Subcutaneous abdominal adipose tissue (tissue), 5 donors: Measurements from ENCODE around the gene GAPDHS.

ENCODE experiments used
- H3K27ac ChIP-seq: one replicate; pipeline ENCODE4 v1.7.0; 2013; ENCODE audit warnings: low read depth, mild to moderate bottlenecking, inconsistent platforms, low read length, moderate library complexity
- H3K27me3 ChIP-seq, 5 donors: one replicate each; pipeline ENCODE4 v1.7.0; 2013; ENCODE audit warnings: low read length in 5 of 5, inconsistent platforms in 1 of 5; ENCODE audit not compliant: control insufficient read depth in 5 of 5, insufficient read depth in 4 of 5
- H3K36me3 ChIP-seq, 5 donors: one replicate each; pipeline ENCODE4 v1.7.0; 2013; ENCODE audit warnings: low read length in 5 of 5; ENCODE audit not compliant: control insufficient read depth in 5 of 5, insufficient read depth in 5 of 5
- H3K4me1 ChIP-seq, 5 donors: one replicate each; pipeline ENCODE4 v1.7.0; 2013; ENCODE audit warnings: low read length in 5 of 5, mild to moderate bottlenecking in 3 of 5, moderate library complexity in 1 of 5; ENCODE audit not compliant: control insufficient read depth in 5 of 5, insufficient read depth in 5 of 5
- H3K4me3 ChIP-seq, 5 donors: one replicate each; pipeline ENCODE4 v1.7.0; 2013; ENCODE audit warnings: low read length in 5 of 5, low read depth in 1 of 5
- H3K9ac ChIP-seq, 5 donors: one replicate each; pipeline ENCODE4 v1.7.0; 2013; ENCODE audit warnings: low read length in 5 of 5, mild to moderate bottlenecking in 4 of 5, moderate library complexity in 3 of 5
- H3K9me3 ChIP-seq, 5 donors: one replicate each; pipeline ENCODE4 v1.7.0; 2013; ENCODE audit warnings: low read length in 5 of 5; ENCODE audit not compliant: control insufficient read depth in 5 of 5
- donor health status: healthy.
- donor health status: healthy.
- donor health status: healthy.
- donor health status: healthy.
- donor health status: healthy.

The GAPDHS gene

DNA sequence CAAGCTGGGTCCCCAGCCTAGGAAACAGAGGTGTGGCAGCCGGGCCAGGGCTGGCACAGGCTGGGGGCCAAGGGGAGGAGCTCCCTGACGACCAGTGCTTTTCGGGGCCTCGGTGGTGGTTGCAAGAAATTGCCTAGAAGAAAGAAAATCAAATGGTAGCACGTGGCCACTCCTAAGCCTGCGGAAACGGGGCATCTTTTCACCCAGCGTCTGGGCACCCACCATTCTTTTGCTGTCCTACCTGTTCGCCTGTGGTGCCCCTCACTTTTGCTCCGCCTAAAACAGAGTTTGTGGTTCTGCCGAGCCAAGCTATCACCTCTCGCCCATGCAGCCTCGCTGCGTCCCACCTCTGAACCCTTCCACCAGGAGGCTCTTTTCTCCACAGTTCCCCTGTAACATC lies 35.9 kb upstream of the GAPDHS start:
- H3K36me3 ChIP-seq: no peaks in the 10 kb centered on the region
- H3K9me3 ChIP-seq: no peaks in the 10 kb centered on the region
- H3K9ac ChIP-seq: no peak overlapping the region
- H3K4me3 ChIP-seq: no peak overlapping the region
- H3K27me3 ChIP-seq: peaks cover 0 to 9% (median 7%) of the 10 kb centered on the region in 5 donors
- peaks cover 0 to 8% (median 6%) of the 10 kb centered on the region in 5 donors for H3K4me1 ChIP-seq
- no peak overlapping the region for H3K27ac ChIP-seq

DNA sequence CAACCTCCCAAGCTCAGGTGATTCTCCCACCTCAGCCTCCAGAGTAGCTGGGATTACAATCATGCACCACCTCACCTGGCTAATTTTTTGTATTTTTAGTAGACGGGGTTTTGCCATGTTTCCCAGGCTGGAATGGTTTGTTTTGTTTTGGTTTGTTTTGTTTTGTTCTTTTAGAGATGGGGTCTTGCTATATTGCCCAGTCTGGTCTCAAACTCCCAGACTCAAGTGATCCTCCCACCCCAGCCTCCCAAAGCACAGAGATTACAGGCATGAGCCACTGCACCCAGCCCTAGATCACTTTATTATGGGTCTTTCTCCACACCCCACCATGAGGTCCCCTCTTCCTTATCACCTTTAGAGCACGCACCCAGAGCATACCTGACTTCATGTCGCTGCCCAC lies 35.0 kb upstream of the GAPDHS start:
- Histone ChIP-seq H3K36me3 (no peaks in the 10 kb centered on the region), H3K27me3 (peaks cover 0 to 8% (median 6%) of the 10 kb centered on the region in 5 donors), H3K9me3 (no peaks in the 10 kb centered on the region), H3K4me1 (peaks cover 0 to 8% (median 6%) of the 10 kb centered on the region in 5 donors), H3K4me3 (no peak overlapping the region), H3K9ac (no peak overlapping the region), H3K27ac (no peak overlapping the region)

GRCh38 chr19:35498984-35499527 lies 34.2 kb upstream of the GAPDHS start:
- H3K36me3 ChIP-seq: no peaks in the 10 kb centered on the region
- no peaks in the 10 kb centered on the region for H3K9me3 ChIP-seq
- peaks cover 0 to 8% (median 6%) of the 10 kb centered on the region in 5 donors for H3K4me1 ChIP-seq
- no peak overlapping the region for H3K4me3 ChIP-seq
- no peak overlapping the region for H3K9ac ChIP-seq
- no peak overlapping the region for H3K27ac ChIP-seq
- peaks cover 0 to 9% (median 7%) of the 10 kb centered on the region in 5 donors for H3K27me3 ChIP-seq

- H3K4me1 ChIP-seq: peaks cover 0 to 1% (median 0%) of the 10 kb centered on the region in 5 donors
- H3K9me3 ChIP-seq: no peaks in the 10 kb centered on the region
- no peaks in the 10 kb centered on the region for H3K36me3 ChIP-seq
- H3K27ac ChIP-seq: no peak overlapping the region
- H3K27me3 ChIP-seq: peaks cover 0 to 18% (median 8%) of the 10 kb centered on the region in 5 donors
- H3K9ac ChIP-seq: no peak overlapping the region
- no peak overlapping the region for H3K4me3 ChIP-seq
These were observed 32.6 kb upstream of the GAPDHS start for GRCh38 chr19:35500611-35501010.

DNA sequence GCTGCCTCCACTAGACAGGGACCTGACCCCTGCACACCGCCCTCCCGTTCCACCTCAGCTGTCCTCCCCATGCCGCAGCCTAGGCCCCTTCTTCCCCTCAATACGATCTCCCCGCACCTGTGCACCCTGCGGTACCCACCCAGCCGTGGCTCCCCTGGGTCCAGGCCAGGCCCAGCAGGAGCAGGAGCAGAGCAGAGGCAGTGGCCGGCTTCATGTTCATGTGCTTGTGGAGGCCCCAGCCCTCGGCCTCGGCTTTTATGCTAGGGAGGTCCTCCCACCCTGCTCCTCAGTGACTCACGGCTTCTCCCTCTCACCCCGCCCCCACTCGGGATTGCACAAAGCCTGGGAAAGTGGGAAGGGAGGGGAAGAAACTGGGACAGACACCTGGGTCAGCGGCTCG lies 31.6 kb upstream of the GAPDHS start:
- Histone ChIP-seq H3K9ac (no peak overlapping the region), H3K27me3 (peaks cover 6 to 20% (median 8%) of the 10 kb centered on the region in 5 donors), H3K9me3 (no peaks in the 10 kb centered on the region), H3K4me3 (no peak overlapping the region), H3K36me3 (no peaks in the 10 kb centered on the region), H3K4me1 (no peaks in the 10 kb centered on the region), H3K27ac (no peak overlapping the region)

DNA sequence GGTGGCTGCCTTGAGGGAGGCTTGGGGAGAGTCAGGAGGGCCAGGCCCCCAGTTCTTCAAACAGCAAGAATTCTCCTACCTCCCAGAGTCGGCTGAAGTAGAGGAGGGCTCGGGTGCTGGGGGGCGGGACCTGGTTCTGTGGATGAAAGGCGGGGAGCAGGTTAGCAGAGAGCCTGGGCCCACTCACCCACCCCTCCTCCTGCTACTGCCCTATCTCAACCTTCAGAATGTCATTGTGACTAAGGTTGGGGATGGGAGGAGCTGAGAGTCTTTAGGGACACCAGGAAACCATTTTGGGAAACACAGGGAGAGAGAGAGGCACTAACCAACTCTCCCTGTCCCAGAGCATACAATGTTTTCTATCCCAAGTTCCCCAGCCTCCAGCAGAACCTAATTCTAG lies 30.5 kb upstream of the GAPDHS start:
- no peak overlapping the region for H3K4me3 ChIP-seq
- no peaks in the 10 kb centered on the region for H3K9me3 ChIP-seq
- no peaks in the 10 kb centered on the region for H3K4me1 ChIP-seq
- H3K27me3 ChIP-seq: peaks cover 10 to 30% (median 12%) of the 10 kb centered on the region in 5 donors
- H3K9ac ChIP-seq: no peak overlapping the region
- H3K27ac ChIP-seq: no peak overlapping the region
- no peaks in the 10 kb centered on the region for H3K36me3 ChIP-seq

GRCh38 chr19:35506011-35506410 lies 27.2 kb upstream of the GAPDHS start:
- peaks cover 30 to 42% (median 36%) of the 10 kb centered on the region in 5 donors for H3K27me3 ChIP-seq
- no peak overlapping the region for H3K4me3 ChIP-seq
- H3K4me1 ChIP-seq: peaks cover 0 to 14% (median 11%) of the 10 kb centered on the region in 5 donors
- H3K27ac ChIP-seq: no peak overlapping the region
- H3K9ac ChIP-seq: no peak overlapping the region
- H3K9me3 ChIP-seq: no peaks in the 10 kb centered on the region
- H3K36me3 ChIP-seq: no peaks in the 10 kb centered on the region

GRCh38 chr19:35507561-35507960 lies 25.7 kb upstream of the GAPDHS start:
- no peak overlapping the region for H3K4me3 ChIP-seq
- H3K4me1 ChIP-seq: peaks cover 0 to 14% (median 11%) of the 10 kb centered on the region in 5 donors
- no peak overlapping the region for H3K27ac ChIP-seq
- H3K9ac ChIP-seq: no peak overlapping the region
- peaks cover 36 to 53% (median 37%) of the 10 kb centered on the region in 5 donors for H3K27me3 ChIP-seq
- H3K36me3 ChIP-seq: no peaks in the 10 kb centered on the region
- H3K9me3 ChIP-seq: no peaks in the 10 kb centered on the region

DNA sequence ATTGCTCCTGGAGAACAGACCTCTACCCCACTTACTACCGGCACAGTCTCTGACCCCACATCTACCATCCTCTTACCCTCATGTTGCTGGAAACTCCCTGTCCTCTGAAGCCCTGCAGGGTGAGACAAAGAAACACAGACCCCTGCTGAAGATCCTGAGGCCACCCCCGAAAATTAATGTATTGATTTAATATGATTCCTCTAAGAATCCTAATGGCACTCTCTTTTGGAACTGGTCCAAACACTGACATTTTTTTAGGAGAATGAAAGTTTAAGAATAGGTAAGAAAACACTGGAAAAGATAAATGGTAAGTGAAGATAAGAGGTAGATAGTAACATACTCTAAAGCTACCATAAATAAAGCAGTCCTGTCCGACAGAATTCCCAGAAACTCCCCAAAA lies 25.1 kb upstream of the GAPDHS start:
- no peaks in the 10 kb centered on the region for H3K9me3 ChIP-seq
- peaks cover 39 to 58% (median 43%) of the 10 kb centered on the region in 5 donors for H3K27me3 ChIP-seq
- H3K4me1 ChIP-seq: peaks cover 0 to 14% (median 11%) of the 10 kb centered on the region in 5 donors
- no peak overlapping the region for H3K27ac ChIP-seq
- H3K9ac ChIP-seq: no peak overlapping the region
- no peaks in the 10 kb centered on the region for H3K36me3 ChIP-seq
- H3K4me3 ChIP-seq: no peak overlapping the region

DNA sequence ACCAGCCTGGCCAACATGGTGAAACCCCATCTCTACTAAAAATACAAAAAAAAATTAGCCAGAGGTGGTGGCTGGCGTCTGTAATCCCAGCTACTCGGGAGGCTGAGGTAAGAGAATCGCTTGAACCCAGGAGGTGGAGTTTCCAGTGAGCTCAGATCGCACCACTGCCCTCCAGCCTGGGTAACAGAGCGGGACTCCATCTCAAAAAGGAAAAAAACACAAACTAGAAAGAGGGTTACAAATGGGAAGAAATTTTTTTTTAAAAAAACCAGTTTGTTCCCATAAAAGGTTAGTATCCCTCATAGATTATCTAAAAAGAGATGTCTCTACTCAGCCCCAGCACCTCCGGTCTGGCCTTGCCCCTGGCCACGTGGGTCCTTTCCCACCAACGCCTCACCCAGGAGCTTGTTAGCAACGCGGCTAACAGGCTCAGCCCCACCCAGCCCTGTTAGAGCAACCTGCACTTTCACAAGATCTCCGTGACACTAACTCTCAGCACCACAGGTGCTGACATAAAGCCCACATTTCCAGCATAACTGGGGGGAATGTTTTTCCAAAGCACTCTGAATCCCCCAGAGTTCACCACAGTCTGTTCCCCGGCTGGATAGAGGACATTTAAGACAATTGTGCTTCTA lies 24.1 kb upstream of the GAPDHS start:
- H3K27ac ChIP-seq: no peak overlapping the region

More for the DNA sequence above, 24.1 kb upstream of the GAPDHS start:
- Histone ChIP-seq H3K9me3 (no peaks in the 10 kb centered on the region), H3K4me1 (peaks cover 0 to 17% (median 13%) of the 10 kb centered on the region in 5 donors), H3K36me3 (no peaks in the 10 kb centered on the region), H3K4me3 (peak overlapping the region in 1 of 5 donors; percentile 50), H3K9ac (no peak overlapping the region), H3K27me3 (peaks cover 49 to 66% (median 49%) of the 10 kb centered on the region in 5 donors)
